BLaER1 treated with 17β-estradiol and CSF1 and Interleukin-3, amounts not matched to agents 10 nM and 100 nM (cell line): ENCODE measurements around the gene KRTAP4-5.
"Not testable (repeated sequence)": the region's sequence is repeated elsewhere in the genome, so short reads cannot be mapped to it uniquely, and the experiment has no call there.

ENCODE experiments used
- H3K27ac ChIP-seq, 11 experiments: shearing (Covaris generic); formaldehyde crosslinking; 2 replicates each; pipeline ENCODE4 v1.8.1; 2022
- H3K27me3 ChIP-seq, 11 experiments: shearing (Covaris generic); formaldehyde crosslinking; 2 replicates each; pipeline ENCODE4 v1.8.1; 2022
- H3K36me3 ChIP-seq, 11 experiments: shearing (Covaris generic); formaldehyde crosslinking; 2 replicates each; pipeline ENCODE4 v1.8.1; 2022
- H3K4me1 ChIP-seq, 10 experiments: shearing (Covaris generic); formaldehyde crosslinking; 2 replicates each; pipeline ENCODE4 v1.8.1; 2022
- H3K4me2 ChIP-seq, 11 experiments: shearing (Covaris generic); formaldehyde crosslinking; 2 replicates each; pipeline ENCODE4 v1.8.1; 2022
- H3K4me3 ChIP-seq, 10 experiments: shearing (Covaris generic); formaldehyde crosslinking; 2 replicates each; pipeline ENCODE4 v1.8.1; 2022
- H3K9ac ChIP-seq, 11 experiments: shearing (Covaris generic); formaldehyde crosslinking; 2 replicates each; pipeline ENCODE4 v1.8.1; 2022
- H3K9me3 ChIP-seq, 11 experiments: shearing (Covaris generic); formaldehyde crosslinking; replicated peaks in 1 of 11; 2 replicates each; pipeline ENCODE4 v1.8.1; 2022
- H4K20me1 ChIP-seq, 11 experiments: shearing (Covaris generic); formaldehyde crosslinking; 2 replicates each; pipeline ENCODE4 v1.8.1; 2022
- Cebpa-rat ChIP-seq, 11 experiments: shearing (Covaris generic); IDR thresholded peaks; 2 replicates each; pipeline ENCODE4 v1.8.1; 2022

The KRTAP4-5 gene

GRCh38 chr17:41151525-41151924 lies 1.9 kb upstream of the KRTAP4-5 start:
- Histone ChIP-seq H3K4me1 (peaks cover 0 to 14% (median 0%) of the 10 kb centered on the region in 10 experiments; a peak in 4 of 20 replicates), H3K27me3 (no peaks in the 10 kb centered on the region), H3K9me3 (no peaks in the 10 kb centered on the region), H3K27ac (no peak overlapping the region), H3K36me3 (no peaks in the 10 kb centered on the region), H3K9ac (no peak overlapping the region), H3K4me3 (no peak overlapping the region), H4K20me1 (no peaks in the 10 kb centered on the region), H3K4me2 (no peak overlapping the region)
- no peak for TF ChIP-seq Cebpa-rat (IDR thresholded peaks at IDR 0.05)

GRCh38 chr17:41150026-41150425 lies 401 bp upstream of the KRTAP4-5 start:
- no peaks in the 10 kb centered on the region for H3K27me3 ChIP-seq
- H3K9me3 ChIP-seq: 0 out of 22 replicates have a peak, but pooled peaks cover 0 to 3% (median 0%) of the 10 kb centered on the region in 11 experiments
- H3K36me3 ChIP-seq: no peaks in the 10 kb centered on the region
- H4K20me1 ChIP-seq: no peaks in the 10 kb centered on the region
- H3K9ac ChIP-seq: no peak overlapping the region
- H3K27ac ChIP-seq: no peak overlapping the region
- no peak for TF ChIP-seq Cebpa-rat (IDR thresholded peaks at IDR 0.05)
- H3K4me1 ChIP-seq: peaks cover 0 to 14% (median 0%) of the 10 kb centered on the region in 10 experiments; a peak in 4 of 20 replicates
- no peak overlapping the region for H3K4me2 ChIP-seq
- H3K4me3 ChIP-seq: no peak overlapping the region

DNA sequence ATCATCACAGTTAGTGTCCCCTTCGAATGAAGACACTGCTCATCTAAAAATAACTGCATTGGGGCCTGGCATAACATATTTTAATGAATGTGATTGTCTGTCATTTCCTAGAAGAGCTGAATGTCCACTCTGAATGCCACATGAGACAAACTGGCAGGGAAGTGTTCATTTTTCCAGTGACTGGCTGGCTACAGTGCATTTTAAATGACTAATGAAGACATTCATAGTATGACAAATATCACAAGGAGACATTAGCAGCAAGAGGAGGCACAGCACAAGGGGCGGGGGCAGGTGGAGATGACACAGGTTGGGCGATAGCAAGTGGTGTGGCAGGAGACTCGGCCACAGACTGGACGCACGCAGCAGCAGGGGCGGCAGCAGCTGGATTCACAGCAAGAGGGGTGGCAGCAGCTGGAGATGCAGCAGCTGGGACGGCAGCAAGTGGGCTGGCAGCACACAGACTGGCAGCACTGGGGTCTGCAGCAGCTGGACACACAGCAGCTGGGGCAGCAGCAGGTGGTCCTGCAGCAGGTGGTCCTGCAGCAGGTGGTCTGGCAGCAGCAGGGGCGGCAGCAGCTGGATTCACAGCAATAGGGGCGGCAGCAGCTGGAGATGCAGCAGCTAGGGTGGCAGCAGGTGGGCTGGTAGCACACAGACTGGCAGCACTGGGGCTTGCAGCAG lies 514 bp downstream of the KRTAP4-5 start:
- not testable (repeated sequence) for H3K4me3 ChIP-seq, H3K4me2 ChIP-seq, H3K4me1 ChIP-seq, H3K36me3 ChIP-seq, H4K20me1 ChIP-seq, H3K27ac ChIP-seq, H3K27me3 ChIP-seq, H3K9ac ChIP-seq
- peaks cover 4 to 11% (median 5%) of the 10 kb centered on the region in 11 experiments for H3K9me3 ChIP-seq

DNA sequence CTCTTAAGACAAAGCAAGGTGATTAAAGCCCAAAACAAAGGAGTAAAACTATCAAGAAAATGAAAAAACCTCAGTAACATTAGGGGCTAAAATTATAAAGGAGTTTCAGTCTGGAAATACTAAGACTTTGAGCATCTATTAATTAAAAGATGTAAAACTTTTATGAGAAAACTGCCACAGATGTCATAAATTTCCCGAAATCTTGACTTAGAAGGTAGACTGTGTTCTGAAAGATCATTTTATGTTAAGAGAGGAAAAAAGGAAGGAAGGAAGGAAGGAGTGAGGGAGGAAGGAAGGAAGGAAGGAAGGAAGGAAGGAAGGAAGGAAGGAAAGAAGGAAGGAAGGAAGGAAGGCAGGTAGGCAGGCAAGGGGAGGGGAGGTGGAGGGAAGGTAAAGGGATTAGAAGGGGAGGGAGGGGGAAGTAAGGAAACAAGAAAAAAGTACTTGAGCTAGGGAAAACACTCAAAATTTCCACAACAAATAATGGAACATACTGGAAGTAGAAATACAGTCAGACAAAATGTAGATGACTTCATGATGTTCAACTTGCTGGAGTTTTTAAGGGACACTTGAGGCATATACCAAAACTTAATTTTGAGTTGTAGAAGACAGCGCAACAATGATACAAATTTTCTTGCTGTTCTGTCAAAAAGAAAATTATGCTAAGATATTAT lies 2.0 kb downstream of the KRTAP4-5 start:
- Histone ChIP-seq H3K4me2 (no peak overlapping the region), H4K20me1 (no peaks in the 10 kb centered on the region), H3K4me1 (no peaks in the 10 kb centered on the region), H3K9me3 (peaks cover 18 to 25% (median 19%) of the 10 kb centered on the region in 11 experiments), H3K27ac (no peak overlapping the region), H3K36me3 (peaks cover 0 to 3% (median 0%) of the 10 kb centered on the region in 11 experiments; a peak in 1 of 22 replicates), H3K27me3 (no peaks in the 10 kb centered on the region), H3K4me3 (no peak overlapping the region), H3K9ac (no peak overlapping the region)
- TF ChIP-seq Cebpa-rat (IDR thresholded peaks at IDR 0.05): no peak

DNA sequence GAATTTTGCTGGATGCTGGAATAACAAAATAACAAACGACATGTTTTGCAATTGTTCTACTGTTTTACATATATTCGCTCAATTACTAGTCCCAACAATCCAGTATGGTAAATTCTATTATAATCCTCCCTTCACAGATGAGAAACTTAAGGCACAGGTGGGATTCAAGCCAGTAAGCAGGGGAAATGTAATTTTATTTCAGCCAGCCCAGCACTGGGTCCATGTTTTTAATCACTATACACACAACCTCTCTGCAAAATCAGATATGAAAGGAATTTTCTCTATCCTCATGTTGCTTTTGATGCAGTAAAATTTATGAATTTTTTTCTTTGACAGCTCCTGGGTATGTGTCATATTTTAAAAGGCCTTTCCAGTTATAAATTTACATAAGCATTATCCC lies 4.4 kb downstream of the KRTAP4-5 start:
- H3K4me1 ChIP-seq: peaks cover 0 to 5% (median 0%) of the 10 kb centered on the region in 10 experiments; a peak in 2 of 20 replicates
- H4K20me1 ChIP-seq: no peaks in the 10 kb centered on the region
- no peak overlapping the region for H3K4me2 ChIP-seq
- no peaks in the 10 kb centered on the region for H3K27me3 ChIP-seq
- no peak overlapping the region for H3K4me3 ChIP-seq
- TF ChIP-seq Cebpa-rat (IDR thresholded peaks at IDR 0.05): no peak
- H3K27ac ChIP-seq: no peak overlapping the region
- H3K36me3 ChIP-seq: peaks cover 0 to 3% (median 0%) of the 10 kb centered on the region in 11 experiments; a peak in 1 of 22 replicates
- H3K9ac ChIP-seq: no peak overlapping the region
- H3K9me3 ChIP-seq: peaks cover 40 to 49% (median 43%) of the 10 kb centered on the region in 11 experiments

GRCh38 chr17:41144846-41145245 lies 4.8 kb downstream of the KRTAP4-5 start:
- Histone ChIP-seq H3K9me3 (peaks cover 44 to 53% (median 47%) of the 10 kb centered on the region in 11 experiments), H3K4me3 (no peak overlapping the region), H3K4me1 (peaks cover 0 to 5% (median 0%) of the 10 kb centered on the region in 10 experiments; a peak in 2 of 20 replicates), H3K27ac (no peak overlapping the region), H3K27me3 (no peaks in the 10 kb centered on the region), H3K4me2 (no peak overlapping the region), H3K36me3 (peaks cover 0 to 3% (median 0%) of the 10 kb centered on the region in 11 experiments; a peak in 1 of 22 replicates), H4K20me1 (no peaks in the 10 kb centered on the region), H3K9ac (no peak overlapping the region)
- no peak for TF ChIP-seq Cebpa-rat (IDR thresholded peaks at IDR 0.05)

GRCh38 chr17:41141361-41141760 lies 8.3 kb downstream of the KRTAP4-5 start:
- Histone ChIP-seq H3K4me1 (peaks cover 0 to 5% (median 0%) of the 10 kb centered on the region in 10 experiments; a peak in 2 of 20 replicates), H3K9me3 (peaks cover 58 to 78% (median 71%) of the 10 kb centered on the region in 11 experiments), H3K36me3 (peaks cover 0 to 3% (median 0%) of the 10 kb centered on the region in 11 experiments; a peak in 1 of 22 replicates), H4K20me1 (no peaks in the 10 kb centered on the region), H3K4me3 (no peak overlapping the region), H3K9ac (no peak overlapping the region), H3K27ac (no peak overlapping the region), H3K4me2 (no peak overlapping the region), H3K27me3 (no peaks in the 10 kb centered on the region)
- no peak for TF ChIP-seq Cebpa-rat (IDR thresholded peaks at IDR 0.05)

DNA sequence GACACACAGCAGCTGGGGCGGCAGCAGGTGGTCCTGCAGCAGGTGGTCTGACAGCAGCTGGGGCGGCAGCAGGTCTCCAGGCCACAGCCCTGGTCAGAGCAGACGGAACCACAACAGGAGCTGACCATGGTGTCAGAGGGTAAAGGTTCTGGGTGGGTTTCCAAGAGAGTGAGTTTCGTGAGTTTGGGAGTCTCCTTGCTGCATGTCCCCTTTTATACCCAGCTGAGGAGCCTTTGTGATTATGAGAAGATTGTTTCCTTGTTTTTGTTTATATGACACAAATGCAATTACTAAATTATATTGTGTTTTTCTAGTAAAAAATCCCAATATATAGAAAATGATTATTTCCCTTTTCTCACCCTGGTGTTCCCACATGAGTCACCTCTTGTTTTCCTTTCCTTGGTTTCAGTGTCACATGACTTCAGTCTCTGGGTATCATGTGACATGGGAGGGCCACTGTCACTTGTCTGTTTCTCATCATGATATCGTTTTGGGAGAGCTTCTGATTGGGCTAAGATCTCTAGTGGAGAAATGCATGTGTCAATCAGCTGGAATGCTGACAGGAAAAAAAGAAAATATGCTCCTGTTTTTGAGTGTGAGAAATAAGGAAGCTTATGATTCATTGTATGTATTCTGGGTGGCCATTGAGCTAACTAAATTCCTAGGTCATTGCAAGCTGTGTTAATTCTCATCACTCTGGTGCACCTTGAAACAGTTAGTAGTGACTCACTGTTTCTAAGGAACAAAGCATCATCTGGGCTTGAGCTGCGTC lies 9.1 kb downstream of the KRTAP4-5 start, which contains the start of gene KRTAP4-6:
Gene KRTAP4-6 (minus strand): TSS at position 185 of the 772 bp plus-strand sequence. CDS start 57 bp downstream, at position 128.
- no peak within 1 kb of the TSS for H3K9ac ChIP-seq
- peaks cover 58 to 79% (median 71%) of the 10 kb centered on the region in 11 experiments for H3K9me3 ChIP-seq
- peaks cover 0 to 5% (median 0%) of the 10 kb centered on the region in 10 experiments; a peak in 2 of 20 replicates for H3K4me1 ChIP-seq
- H3K4me2 ChIP-seq: peak within 1 kb of the TSS in 1 of 11 experiments; percentile 16; a peak in 1 of 22 replicates
- no peak within 1 kb of the TSS for H3K4me3 ChIP-seq
- no peaks in the 10 kb centered on the region for H3K27me3 ChIP-seq
- no peak within 1 kb of the TSS for H3K27ac ChIP-seq
- H4K20me1 ChIP-seq: no peaks in the 10 kb centered on the region
- peaks cover 0 to 3% (median 0%) of the 10 kb centered on the region in 11 experiments; a peak in 1 of 22 replicates for H3K36me3 ChIP-seq
- TF ChIP-seq Cebpa-rat (IDR thresholded peaks at IDR 0.05): no peak

- not testable (repeated sequence) for H3K4me3 ChIP-seq, H3K36me3 ChIP-seq, H3K27ac ChIP-seq, H3K9ac ChIP-seq, H3K4me2 ChIP-seq, H3K4me1 ChIP-seq, H3K27me3 ChIP-seq, H4K20me1 ChIP-seq
- H3K9me3 ChIP-seq: peaks cover 58 to 79% (median 71%) of the 10 kb centered on the region in 11 experiments
Measured at GRCh38 chr17:41139865-41140264, 9.8 kb downstream of the KRTAP4-5 start.
